ENCODE measurements around the gene ZPBP. TPM values are rescaled to one million over a fixed set of nuclear protein-coding genes. Genes with fewer than 3 reads are reported as not detected.

ZPBP gene
- total RNA-seq, 2 experiments from 2014 or later = not detected

DNA sequence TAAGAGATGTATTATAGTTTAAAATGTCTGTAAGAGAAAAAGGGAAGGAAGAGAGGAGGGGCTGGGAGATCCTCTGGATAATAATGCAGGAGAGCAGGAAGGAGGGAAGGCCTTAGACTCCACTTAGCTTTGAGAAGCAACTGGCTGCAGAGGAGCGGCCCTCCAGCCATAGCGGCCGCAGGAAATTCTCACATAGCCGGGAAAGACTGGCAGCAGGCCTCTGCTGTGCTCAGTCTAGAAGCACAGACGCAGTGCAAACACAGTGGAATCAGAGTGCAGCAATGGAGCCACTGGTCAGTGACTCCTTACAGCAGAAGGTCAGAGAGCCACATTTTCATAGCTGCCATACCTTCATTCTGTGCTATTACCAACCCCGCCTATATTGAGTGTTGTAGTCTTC, 166.3 kb downstream of the ZPBP start:
- intact Hi-C loops (cut with DNase I, micrococcal nuclease) = no loop called here
- no peak overlapping the region for H3K27ac Mint-ChIP-seq
- no peak for ATAC-seq
- no peak overlapping the region for H3K4me3 Mint-ChIP-seq
- peaks cover 7% of the 10 kb centered on the region for H3K9me3 Mint-ChIP-seq (ENCODE audit: low read depth)
- no peaks in the 10 kb centered on the region for H3K4me1 Mint-ChIP-seq
- ChIA-PET CTCF (no interaction called here), POLR2A (no interaction called here)
- no peak for DNase-seq
- no peaks in the 10 kb centered on the region for H3K27me3 Mint-ChIP-seq
- H3K36me3 Mint-ChIP-seq (ENCODE audit: low read depth) = peaks cover 5% of the 10 kb centered on the region

DNA sequence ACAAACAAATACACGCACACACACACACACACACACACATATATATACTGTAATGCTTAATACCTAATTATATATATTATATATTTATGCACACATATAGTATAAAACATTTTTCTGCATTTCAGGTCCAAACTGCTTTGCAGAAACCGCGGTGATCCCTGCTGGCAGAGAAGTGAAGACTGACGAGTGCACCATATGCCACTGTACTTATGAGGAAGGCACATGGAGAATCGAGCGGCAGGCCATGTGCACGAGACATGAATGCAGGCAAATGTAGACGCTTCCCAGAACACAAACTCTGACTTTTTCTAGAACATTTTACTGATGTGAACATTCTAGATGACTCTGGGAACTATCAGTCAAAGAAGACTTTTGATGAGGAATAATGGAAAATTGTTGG, 181.1 kb downstream of the ZPBP start:
- POLR2A ChIA-PET = no interaction called here
- Mint-ChIP-seq H3K36me3 (ENCODE audit: low read depth) (no peaks in the 10 kb centered on the region), H3K27ac (no peak overlapping the region), H3K4me3 (no peak overlapping the region), H3K9me3 (ENCODE audit: low read depth) (peaks cover 4% of the 10 kb centered on the region), H3K27me3 (peaks cover 4% of the 10 kb centered on the region), H3K4me1 (no peaks in the 10 kb centered on the region)
- DNase-seq (no peak), ATAC-seq (no peak)
- intact Hi-C loops (cut with DNase I, micrococcal nuclease) = no loop called here
- CTCF ChIA-PET = interaction anchor here (0.7 kb wide), 1 partner anchor 29 kb away, joined by 3 read pairs; no protein-coding TSS in a partner anchor

DNA sequence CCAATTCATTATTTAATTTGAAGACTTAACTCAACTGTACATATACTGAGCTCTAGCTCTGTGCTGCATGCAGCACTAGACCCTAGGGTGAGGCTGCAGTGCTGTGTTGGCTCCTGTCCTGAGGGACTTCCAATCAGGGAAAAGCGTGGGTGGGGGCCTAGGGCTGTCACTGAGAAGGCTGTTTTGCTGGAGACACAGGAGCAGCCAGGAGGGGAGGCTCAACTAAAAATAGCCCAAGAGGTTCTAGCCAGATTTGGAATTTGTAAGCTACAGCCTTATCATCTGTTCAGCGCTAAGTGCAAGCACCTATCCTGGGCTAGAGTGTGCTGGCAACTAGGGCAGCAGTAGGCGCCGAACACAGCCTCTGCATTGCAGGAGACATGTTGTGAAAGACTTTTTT, 198.5 kb downstream of the ZPBP start:
- ChIA-PET CTCF (no interaction called here), POLR2A (no interaction called here)
- Mint-ChIP-seq H3K4me3 (no peak overlapping the region), H3K4me1 (no peaks in the 10 kb centered on the region), H3K27ac (no peak overlapping the region), H3K36me3 (ENCODE audit: low read depth) (no peaks in the 10 kb centered on the region), H3K9me3 (ENCODE audit: low read depth) (no peaks in the 10 kb centered on the region), H3K27me3 (peaks cover 8% of the 10 kb centered on the region)
- no peak for ATAC-seq
- intact Hi-C loops (cut with DNase I, micrococcal nuclease) = no loop called here
- DNase-seq = no peak

- Mint-ChIP-seq H3K27me3 (peaks cover 8% of the 10 kb centered on the region), H3K4me1 (no peaks in the 10 kb centered on the region), H3K9me3 (ENCODE audit: low read depth) (no peaks in the 10 kb centered on the region), H3K27ac (no peak overlapping the region), H3K4me3 (no peak overlapping the region), H3K36me3 (ENCODE audit: low read depth) (no peaks in the 10 kb centered on the region)
- DNase-seq (no peak), ATAC-seq (no peak)
- intact Hi-C loops (cut with DNase I, micrococcal nuclease) = no loop called here
- POLR2A ChIA-PET = no interaction called here
- CTCF ChIA-PET = no interaction called here
These were observed 199.9 kb downstream of the ZPBP start for GRCh38 chr7:49893131-49893530.

DNA sequence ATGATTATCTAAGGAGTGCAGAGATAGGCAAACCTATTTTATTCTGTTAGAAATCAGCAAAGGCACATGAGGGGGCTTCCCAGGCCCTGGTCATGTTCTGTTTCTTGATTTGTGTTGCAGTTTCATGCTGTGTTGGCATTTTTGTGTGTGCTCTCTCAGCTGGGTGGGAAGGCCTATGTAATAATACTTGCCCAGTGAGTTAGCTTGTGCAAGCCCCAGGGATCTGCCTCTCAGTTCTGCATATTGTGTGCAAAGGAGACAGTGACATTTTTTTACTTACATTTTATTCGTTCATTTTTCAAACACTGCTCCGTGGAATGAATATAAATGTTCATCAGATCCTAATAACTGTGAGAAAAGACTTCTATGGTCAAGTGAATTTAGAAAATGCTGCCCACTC, 200.6 kb downstream of the ZPBP start:
- ATAC-seq = no peak
- no peak overlapping the region for H3K4me3 Mint-ChIP-seq
- no peaks in the 10 kb centered on the region for H3K9me3 Mint-ChIP-seq (ENCODE audit: low read depth)
- ChIA-PET POLR2A (no interaction called here), CTCF (no interaction called here)
- intact Hi-C loops (cut with DNase I, micrococcal nuclease) = no loop called here
- no peaks in the 10 kb centered on the region for H3K36me3 Mint-ChIP-seq (ENCODE audit: low read depth)
- no peak overlapping the region for H3K27ac Mint-ChIP-seq
- no peak for DNase-seq
- no peaks in the 10 kb centered on the region for H3K4me1 Mint-ChIP-seq
- H3K27me3 Mint-ChIP-seq = peaks cover 8% of the 10 kb centered on the region

Other genes starting within 250 kb of the ZPBP start
- 100 to 1,000 TPM; 245 to 260 TPM for gene IKZF1, start 211.5 kb upstream of the ZPBP start, total RNA-seq